ENCODE data around the gene GRPEL2.
A peak's percentile ranks its signal among the peaks of the same experiment; 100 is the strongest.

GRPEL2 gene, protein sequence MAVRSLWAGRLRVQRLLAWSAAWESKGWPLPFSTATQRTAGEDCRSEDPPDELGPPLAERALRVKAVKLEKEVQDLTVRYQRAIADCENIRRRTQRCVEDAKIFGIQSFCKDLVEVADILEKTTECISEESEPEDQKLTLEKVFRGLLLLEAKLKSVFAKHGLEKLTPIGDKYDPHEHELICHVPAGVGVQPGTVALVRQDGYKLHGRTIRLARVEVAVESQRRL

DNA sequence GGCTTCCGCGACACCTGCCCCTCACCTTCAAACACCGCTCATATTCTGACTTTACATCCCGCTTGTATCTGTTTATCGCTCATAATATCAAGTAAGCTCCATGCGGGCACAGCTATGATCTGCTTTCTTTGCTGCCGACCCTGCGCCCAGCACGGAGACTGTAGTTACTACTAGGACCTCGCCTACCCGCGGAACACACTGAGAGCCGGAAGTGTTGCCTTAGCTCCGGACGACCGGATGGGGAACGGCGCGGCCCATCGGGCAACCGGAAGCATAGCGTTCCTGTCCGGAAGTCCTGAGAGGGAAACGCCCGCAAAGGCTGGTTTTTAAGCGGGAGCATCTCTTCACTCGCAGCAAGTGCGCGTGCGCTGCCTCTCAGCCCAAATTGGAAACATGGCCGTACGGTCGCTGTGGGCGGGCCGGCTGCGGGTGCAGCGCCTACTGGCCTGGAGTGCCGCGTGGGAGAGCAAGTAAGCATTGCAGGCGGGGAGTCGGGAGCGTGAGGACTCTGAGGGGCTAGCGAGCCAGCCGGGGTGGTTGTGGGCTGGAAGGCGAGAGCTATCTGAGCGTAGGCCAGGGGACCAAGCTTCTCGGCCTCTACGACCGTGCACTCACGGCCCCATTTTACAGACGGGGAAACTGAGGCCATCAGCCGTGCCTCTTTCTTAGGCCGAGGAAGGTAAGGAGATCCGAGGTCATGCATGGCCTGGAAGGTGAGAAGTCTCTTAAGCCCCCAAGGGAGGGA, at the start of gene GRPEL2:
Gene GRPEL2 (plus strand): TSS at position 353 of the 745 bp plus-strand sequence. CDS start 41 bp downstream, at position 394.
- DNase-seq (ENCODE audit: insufficient read length, low spot score): peak; percentile 96
- FAIRE-seq: peak; percentile 69

DNA sequence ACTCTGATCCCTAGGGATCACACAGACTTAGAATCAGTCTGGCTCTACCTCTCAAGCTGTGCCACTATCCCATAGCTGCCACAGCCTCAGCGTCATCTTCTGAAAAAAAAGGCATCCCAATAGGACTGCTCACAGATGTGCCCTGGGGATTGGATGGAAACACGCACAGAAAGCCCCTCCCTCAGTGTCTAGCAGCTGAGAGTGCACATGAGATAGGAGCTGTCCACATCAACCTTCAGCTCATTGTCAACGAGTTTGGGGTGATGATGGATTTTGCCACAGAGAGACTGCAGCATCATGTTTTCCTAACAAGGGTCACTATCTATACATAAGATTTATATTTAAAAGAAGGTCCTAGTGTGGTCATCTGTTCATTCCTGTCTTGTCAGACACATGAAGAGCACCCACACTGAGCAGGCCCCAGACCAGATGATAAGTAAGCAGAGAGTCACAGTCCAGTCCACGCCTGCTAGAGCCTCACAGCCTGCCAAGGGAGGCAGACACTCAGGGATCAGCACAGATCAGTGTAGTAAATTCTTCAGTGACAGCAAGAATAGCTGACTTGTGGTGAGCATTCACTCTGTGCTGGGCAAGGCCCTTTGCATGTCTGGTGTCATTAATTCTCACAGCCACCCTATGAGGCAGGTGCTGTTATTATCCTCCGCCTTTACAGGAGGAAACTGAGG, 47.8 kb upstream of the GRPEL2 start:
- DNase-seq (ENCODE audit: insufficient read length, low spot score): no peak
- no peak for FAIRE-seq

DNA sequence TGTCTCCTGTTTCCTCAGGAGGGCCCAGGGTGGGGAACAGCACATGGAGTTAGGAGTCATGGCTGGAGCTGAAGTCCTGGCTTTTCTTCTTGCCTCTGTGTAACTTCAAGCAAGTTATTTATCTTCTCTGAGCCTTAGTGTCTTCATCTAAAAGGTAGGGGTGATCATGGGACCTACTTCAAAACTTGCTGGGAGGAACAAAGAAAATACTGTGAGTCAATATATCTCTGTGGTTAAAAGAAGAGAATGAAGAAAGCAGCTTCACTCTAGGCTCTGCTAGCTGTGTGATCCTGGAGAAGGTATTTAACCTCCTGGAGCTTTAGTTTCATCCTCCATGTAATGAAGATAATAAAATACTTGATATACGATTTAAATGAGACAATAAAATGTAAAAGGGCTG, 47.1 kb upstream of the GRPEL2 start:
- DNase-seq (ENCODE audit: insufficient read length, low spot score): no peak
- FAIRE-seq: no peak

DNA sequence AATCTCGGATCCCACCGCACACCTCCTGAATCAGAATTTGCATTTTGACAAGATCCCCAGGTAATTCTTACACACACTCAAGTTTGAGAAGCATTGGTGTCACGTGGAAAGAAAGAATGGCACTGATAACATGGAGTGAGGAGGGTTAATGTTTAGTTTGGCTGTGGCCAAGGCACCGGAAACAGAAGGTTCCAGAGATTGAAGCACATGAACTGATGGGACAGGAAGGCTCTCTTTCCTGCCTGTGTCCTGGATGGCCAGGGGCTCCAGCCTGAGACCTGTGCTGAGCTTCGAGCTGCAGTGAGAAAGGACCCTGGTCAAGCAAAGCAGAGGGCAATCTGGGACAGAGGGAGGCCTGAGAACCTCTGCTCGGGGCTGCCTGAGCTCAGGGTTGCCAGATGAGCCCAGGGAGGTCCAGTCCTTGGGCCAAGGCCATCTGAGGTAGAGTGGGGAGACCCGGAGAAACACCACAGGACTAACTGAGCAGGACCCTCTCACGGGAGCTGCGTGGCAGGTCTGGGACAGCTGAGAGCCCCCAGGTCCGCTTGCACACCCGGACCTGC, 46.4 kb upstream of the GRPEL2 start:
- DNase-seq (ENCODE audit: insufficient read length, low spot score) (no peak), FAIRE-seq (no peak)

DNA sequence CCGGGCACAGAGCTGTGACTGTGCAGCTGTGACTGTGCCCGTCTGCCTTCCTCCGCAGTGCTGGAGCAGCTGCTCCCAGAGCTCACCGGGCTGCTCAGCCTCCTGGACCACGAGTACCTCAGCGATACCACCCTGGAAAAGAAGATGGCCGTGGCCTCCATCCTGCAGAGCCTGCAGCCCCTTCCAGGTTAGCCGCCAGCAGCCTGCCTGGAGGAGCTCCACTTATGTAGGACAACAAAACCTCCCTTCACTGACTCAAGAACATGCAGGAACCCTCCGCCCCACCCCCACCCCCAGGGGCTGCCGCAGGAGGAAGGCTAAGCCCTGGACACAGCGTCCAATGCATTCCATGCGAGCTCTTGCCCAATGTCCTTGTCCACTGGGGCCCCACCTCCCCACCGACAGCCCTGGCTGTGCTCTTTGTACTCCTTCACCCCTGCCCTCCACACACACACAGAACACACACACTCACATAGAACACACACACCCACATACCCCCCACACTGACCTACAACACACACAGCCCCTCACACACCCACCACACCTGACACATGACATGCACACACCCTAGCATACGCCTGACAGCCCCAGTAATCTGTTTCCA, 45.7 kb upstream of the GRPEL2 start:
- DNase-seq (ENCODE audit: insufficient read length, low spot score): no peak
- no peak for FAIRE-seq

DNA sequence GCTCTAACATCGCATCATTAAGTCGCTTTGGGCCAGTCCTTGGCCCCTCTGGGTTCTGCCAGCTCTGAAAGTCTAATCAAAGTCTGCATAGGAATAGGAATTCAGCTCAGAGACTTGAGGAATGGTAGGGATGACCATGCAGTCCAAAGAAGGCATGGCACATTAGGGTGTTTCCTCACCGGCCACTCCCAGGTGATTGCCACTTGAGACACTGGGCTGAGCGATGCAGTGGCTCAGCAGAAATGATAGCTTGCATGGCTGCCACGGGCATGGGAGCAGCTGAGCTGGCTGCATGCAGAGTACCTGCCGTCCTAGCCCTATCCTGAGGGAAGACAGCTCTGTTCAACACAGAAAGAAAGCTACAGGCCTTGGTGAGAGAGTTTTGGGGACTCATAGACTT, 44.9 kb upstream of the GRPEL2 start:
- FAIRE-seq (no peak), DNase-seq (ENCODE audit: insufficient read length, low spot score) (no peak)

DNA sequence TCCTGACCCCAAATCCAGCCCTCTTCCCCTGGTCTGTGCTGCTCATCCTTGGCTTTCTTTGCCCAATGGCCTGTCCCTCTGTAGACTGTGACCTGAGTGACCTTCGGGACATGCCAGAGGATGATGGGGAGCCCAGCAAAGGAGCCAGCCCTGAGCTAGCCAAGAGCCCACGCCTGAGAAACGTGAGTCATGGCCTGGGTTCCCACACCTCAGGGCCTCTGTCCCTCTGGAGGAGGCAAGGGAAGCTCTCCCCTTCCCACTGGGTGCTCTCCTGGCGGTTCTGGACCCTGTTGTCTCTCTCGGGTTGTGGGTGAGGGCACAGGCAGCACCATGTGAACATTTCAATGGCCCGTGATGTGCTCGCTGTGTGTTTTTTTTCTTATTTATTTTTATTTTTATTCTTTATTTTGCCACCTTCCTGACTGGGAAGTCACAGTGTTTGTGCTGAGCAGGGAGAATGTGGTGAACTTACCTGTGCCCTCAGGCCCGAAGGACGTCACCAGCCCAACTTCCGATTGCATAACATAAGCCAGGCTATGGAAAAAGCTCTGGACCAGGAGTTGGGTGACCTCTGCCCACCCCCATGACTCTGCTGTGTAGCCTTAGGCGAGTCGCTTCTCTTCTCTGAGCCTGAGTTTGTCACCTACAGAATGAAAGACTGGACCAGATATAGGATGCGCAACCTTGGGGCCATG, 44.1 kb upstream of the GRPEL2 start:
- DNase-seq (ENCODE audit: insufficient read length, low spot score): no peak
- no peak for FAIRE-seq

DNA sequence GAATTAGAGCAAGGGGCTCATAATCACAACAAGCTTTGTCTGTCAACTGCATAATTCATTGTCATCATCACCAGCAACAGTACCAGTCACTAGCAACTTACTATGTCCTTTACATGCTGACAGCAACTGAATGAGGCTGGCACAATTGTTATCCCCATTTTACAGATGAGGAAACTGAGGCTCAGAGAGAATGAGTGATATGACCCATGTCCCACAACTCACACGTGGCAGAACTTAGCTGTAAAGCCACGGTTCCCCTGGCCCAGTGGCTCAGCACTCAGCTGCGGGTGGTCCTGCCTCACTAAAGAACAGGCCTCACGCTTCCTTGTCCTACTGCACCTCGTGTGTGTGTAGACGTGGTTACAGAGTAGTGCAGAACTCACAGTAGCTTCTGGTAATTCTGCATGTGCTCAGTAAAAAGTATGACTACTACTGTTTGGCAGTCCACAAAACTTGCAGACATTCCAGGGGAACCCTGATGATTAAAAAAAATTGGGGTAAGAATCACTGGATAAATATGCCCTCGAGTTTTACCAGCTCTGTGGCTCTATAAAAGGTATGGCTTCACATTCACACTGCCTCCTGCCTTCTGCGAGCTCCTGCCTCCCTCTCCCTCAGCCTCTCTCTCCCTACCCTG, 43.4 kb upstream of the GRPEL2 start:
- FAIRE-seq: no peak
- DNase-seq (ENCODE audit: insufficient read length, low spot score): no peak

DNA sequence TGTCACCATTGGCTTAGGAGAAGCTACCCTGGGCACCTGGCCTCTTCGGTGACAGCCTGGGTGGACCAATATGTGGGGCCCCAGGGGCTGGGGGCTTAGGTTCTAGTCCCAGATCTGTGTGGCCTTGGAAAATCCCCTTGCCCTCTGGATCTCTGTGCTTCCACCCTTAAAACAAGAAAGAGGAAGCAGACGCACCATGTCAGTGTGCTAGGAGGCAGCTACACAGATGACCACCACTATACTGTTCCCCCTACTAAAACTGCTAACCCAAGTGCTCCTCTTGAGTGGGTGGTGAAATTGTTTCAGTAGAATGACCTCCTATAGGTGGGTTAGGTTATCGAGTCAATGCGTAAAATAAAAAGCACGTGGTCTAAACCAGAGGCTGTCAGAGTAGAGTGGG, 42.7 kb upstream of the GRPEL2 start:
- DNase-seq (ENCODE audit: insufficient read length, low spot score) (no peak), FAIRE-seq (no peak)

DNA sequence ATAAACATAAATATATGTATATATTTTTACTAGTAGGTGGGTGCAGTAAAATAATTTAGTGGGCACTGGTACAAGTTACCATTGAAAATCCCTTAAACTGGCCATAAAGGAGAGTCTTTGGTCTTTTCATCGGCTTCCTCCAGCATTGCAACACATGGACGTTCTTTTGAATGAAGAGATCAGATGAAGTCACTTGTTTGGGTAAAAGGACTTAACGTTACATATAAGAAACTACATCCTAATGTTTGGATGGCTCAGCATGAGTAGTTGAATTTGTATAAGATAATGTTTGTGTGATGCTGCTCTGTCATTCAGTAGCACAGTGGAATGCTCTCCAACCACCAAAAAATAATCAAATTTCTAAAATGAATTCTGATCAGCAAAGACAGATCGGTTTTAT, 42.1 kb upstream of the GRPEL2 start:
- DNase-seq (ENCODE audit: insufficient read length, low spot score): no peak
- no peak for FAIRE-seq

DNA sequence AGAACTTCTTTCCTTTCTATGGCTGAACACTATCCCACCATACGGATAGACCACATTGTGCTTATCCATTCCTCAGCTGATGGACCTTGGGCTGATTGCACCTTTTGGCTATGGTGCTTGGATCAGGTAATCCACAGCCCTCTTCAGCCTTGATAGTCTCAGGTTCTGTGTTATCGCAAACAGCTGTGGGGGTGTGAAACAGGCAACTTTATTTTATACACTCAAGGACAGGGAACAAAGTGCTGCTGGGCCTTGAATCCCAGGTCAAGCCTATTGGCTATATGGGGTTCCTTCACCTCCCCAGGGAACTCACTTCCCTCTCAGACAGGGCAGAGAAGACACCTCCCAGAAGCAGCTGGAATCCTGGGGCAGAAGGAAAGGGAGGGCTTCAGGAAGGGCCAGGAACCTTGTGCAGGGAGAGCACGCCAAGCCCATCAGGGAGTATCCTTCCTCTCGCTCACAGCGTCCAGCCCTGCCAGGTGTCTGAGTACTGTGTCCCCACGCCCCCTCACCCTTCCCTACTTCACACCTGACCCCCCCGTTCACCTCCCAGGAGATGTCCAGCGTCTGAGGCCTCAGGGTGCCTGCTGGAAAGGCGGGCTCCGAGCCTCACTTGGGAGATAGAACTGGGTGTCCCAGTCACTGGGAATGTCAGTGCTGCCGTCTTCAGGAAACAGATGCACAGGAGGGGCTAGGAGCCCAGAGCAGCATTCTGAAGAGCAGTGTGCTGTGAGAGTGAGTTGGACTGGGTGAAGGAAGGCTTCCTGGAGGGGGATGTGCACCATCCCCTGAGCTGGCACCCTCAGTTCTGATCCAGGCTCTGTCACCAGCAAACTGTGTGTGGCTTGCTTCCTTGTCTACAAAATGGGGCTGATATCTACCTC, 40.9 kb upstream of the GRPEL2 start:
- FAIRE-seq: no peak

DNA sequence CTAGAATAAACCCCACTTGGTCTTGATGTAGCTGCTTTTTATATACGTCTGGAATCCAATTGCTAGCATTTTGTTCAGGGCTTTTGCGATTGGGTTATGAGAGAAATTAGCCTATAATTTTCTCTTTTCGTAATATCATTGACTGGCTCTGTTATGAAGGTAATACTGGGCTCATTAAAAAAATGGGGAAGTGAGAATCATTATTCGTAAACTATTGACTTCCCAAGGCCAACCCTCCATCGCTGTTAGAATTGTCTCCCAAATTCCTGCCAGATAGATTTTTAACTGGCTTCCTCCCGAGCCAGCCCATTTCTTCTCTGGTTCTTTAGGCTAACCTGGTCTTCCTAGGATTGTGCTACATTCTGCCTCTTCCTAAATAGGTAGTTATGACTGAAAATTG, 35.9 kb upstream of the GRPEL2 start:
- FAIRE-seq: no peak
- no peak for DNase-seq (ENCODE audit: insufficient read length, low spot score)

More for the DNA sequence above, 40.9 kb upstream of the GRPEL2 start:
- DNase-seq (ENCODE audit: insufficient read length, low spot score): no peak

DNA sequence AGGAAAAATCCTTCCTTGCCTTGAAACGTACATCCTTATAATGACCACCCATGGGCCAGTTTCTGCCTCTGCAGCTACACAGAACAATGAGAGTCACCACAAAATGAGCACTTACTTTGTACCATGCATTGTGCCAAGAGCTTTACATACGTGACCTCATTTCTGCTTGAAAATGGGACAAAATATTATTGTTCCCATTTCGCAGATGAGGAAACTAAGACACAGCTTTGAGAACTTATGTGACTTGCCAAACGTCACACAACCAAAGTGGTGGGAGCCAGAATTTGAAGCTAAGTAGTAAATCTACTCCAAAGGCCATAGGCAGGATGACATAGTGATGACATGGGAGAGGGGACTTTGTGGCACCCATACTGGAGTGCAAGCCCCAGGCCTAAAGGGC, 34.8 kb upstream of the GRPEL2 start:
- DNase-seq (ENCODE audit: insufficient read length, low spot score) (no peak), FAIRE-seq (no peak)

DNA sequence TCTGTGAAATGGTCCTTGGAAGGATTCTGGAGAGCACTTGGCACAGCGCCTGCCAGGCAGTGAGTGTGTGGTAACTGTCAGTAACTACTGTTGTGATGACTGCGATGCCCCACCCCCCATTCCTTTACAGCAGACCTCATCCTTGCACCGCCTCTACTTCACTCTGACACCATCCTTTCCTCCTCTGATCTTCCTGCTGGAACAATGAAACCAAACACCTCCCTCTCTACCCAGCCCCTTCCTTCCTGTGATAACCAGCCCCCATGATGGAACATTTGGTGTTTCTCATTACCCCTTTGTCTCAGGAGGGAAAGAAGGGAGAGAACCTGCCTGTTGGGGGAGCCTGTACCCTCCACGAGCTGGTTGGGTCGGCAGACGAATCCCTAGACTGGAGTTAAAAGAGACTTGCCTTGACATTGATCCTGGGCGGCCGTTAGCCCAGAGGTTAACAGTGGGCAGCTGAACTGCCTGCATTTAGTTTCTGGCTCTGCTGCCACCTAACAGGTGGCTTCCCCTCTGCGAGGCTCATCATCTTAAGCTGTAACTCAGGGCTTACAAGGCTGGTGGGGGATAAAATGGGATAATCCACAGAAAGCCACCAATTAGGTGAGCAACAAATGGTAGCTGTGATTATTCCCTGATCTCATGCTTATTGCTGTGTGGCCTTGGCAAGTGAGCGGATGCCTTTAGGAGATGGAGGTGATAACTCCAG, 34.2 kb upstream of the GRPEL2 start:
- FAIRE-seq (no peak), DNase-seq (ENCODE audit: insufficient read length, low spot score) (no peak)

DNA sequence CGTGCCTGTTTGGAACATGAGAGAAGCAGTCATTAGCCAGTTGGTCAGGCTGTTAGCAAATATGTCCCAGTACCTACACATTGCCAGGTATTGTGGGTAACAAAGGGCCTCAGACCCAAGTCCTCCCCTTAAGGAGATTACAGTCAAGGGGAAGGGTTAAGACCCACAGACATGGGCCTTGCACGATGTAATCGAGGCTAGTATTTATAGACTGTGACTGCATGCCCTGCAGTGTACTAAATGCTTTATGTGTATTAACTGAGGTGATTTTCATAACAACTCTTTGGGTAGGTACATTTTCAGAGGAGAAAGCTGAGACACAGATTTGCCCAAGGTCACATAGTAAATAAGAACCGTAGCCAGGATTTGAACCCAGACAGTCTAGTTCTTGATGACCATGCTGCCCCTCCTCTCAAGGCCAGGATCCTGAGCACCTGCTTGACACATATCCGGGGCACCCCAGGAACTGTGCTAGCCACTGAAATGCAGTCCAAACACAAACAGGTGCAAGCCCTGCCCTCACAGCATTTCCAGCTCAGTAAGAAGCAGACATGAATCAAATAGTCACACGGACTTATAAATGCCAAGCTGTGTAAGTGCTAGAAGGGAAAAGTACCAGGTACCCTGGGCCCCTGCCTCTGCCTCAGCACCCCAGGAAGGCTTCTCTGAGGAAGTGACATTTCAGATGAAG, 32.0 kb upstream of the GRPEL2 start:
- no peak for DNase-seq (ENCODE audit: insufficient read length, low spot score)
- no peak for FAIRE-seq

DNA sequence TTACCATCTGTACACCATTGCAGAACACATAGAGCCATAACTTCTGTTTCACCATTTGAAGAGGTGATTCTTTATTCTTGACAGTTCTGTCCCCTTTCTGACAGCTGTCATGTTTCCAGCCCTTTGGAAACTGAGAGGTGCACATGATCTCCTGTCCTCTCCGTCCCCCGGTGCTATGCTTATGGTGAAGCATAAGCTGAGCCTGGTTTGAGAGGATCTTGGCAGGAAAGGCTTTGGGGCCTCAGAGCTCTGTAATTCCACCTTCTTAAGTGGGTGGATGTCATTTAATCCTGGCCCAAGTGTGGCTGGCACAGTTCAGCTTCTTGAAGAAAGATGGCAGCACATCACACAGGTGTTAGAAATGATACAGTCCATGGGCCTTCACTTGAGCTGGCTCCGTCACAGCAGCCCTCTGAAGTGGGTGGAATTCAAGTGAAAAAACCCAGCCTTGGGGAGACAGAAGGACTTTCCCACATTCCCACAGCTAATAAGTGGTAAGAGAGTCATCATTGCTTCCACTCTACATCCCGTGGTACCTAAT, 30.7 kb upstream of the GRPEL2 start:
- FAIRE-seq (no peak), DNase-seq (ENCODE audit: insufficient read length, low spot score) (no peak)

DNA sequence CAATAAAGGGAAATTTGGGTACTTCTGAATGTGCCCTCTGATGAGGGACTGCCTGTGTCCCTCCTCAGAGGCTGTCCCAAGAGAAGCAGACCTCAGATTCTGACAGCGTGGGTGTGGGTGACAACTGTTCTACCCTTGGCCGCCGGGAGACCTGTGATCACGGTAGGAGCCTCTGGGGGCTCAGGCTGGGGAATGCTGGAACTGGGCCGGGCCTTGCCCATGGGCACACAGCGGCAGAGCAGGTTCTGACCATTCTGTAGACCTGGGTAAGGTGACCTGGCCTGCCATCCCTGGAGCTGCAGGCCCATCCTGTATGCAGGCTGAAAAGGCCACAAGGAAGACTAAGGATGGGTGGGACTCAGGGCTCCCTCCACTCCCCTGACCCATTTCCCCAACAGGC, 29.5 kb upstream of the GRPEL2 start:
- no peak for DNase-seq (ENCODE audit: insufficient read length, low spot score)
- FAIRE-seq: no peak
